ENCODE data around the gene NCAM2.

DNA sequence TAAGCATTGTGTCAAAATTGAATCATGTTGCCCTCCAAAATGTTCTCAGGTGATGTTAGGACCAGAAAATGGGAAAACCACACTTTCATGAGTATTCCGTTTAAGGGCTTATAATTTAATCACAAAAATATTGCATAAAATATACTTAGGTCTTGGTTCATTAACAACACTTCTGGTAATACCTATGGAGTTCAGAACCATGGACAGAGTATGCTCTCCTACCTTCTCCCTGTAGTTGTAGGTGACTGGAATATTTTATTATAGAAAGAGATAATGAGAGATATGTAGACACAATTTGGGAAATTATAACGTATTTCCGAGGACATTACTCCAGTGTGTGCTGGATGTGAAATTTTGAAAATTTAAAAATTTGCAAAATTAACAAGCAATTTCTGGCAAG, 232.5 kb downstream of the NCAM2 start:
- TF ChIP-seq EZH2 (IDR thresholded peaks at IDR 0.05): no peak
- TF ChIP-seq, protein P1, sequence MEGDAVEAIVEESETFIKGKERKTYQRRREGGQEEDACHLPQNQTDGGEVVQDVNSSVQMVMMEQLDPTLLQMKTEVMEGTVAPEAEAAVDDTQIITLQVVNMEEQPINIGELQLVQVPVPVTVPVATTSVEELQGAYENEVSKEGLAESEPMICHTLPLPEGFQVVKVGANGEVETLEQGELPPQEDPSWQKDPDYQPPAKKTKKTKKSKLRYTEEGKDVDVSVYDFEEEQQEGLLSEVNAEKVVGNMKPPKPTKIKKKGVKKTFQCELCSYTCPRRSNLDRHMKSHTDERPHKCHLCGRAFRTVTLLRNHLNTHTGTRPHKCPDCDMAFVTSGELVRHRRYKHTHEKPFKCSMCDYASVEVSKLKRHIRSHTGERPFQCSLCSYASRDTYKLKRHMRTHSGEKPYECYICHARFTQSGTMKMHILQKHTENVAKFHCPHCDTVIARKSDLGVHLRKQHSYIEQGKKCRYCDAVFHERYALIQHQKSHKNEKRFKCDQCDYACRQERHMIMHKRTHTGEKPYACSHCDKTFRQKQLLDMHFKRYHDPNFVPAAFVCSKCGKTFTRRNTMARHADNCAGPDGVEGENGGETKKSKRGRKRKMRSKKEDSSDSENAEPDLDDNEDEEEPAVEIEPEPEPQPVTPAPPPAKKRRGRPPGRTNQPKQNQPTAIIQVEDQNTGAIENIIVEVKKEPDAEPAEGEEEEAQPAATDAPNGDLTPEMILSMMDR (IDR thresholded peaks at IDR 0.05): no peak
- TF ChIP-seq EZH2phosphoT487 (IDR thresholded peaks at IDR 0.05): no peak

Data from neural progenitor cell (in vitro differentiated cells).